ENCODE data around the gene PATL1. TPM values are rescaled to one million over a fixed set of nuclear protein-coding genes. Genes with fewer than 3 reads are reported as not detected.
"Not testable (repeated sequence)": the region's sequence is repeated elsewhere in the genome, so short reads cannot be mapped to it uniquely, and the experiment has no call there.

The PATL1 gene
- total and polyA plus RNA-seq, 2 experiments from 2014 or later, result 12.9 to 19.6 TPM

GRCh38 chr11:59703515-59703914, 34.7 kb upstream of the PATL1 start:
- not testable (repeated sequence) for H3K4me2 ChIP-seq; H3K36me3 ChIP-seq (ENCODE audit: insufficient read depth); H3K27ac ChIP-seq (ENCODE audit: low read depth); H3K27me3 Mint-ChIP-seq (ENCODE audit: insufficient read depth, low read depth, poor library complexity); H3K4me3 Mint-ChIP-seq; H3K79me2 ChIP-seq (replicated peaks; ENCODE audit: insufficient read depth); ATAC-seq; DNase-seq (ENCODE audit: low spot score); H3K4me1 Mint-ChIP-seq; H4K20me1 ChIP-seq (replicated peaks; ENCODE audit: insufficient read depth); H3K4me3 ChIP-seq; H3K9me2 ChIP-seq (ENCODE audit: insufficient read depth); H3K36me3 Mint-ChIP-seq (ENCODE audit: low read depth); H3K4me1 ChIP-seq (ENCODE audit: insufficient read depth); H3K27ac Mint-ChIP-seq; H2AFZ ChIP-seq; H3K27me3 ChIP-seq (ENCODE audit: insufficient read depth); H3F3A ChIP-seq (replicated peaks; ENCODE audit: low read depth)
- H3K9me3 Mint-ChIP-seq, result peaks cover 15% of the 10 kb centered on the region

GRCh38 chr11:59700157-59700556, 31.3 kb upstream of the PATL1 start:
- not testable (repeated sequence) for H3K27ac ChIP-seq (ENCODE audit: low read depth); H3K36me3 Mint-ChIP-seq (ENCODE audit: low read depth); H3K4me2 ChIP-seq; DNase-seq (ENCODE audit: low spot score); H3K36me3 ChIP-seq (ENCODE audit: insufficient read depth); H3K4me1 ChIP-seq (ENCODE audit: insufficient read depth); H3K9me2 ChIP-seq (ENCODE audit: insufficient read depth); H3K79me2 ChIP-seq (replicated peaks; ENCODE audit: insufficient read depth); H3K27ac Mint-ChIP-seq; H3K27me3 ChIP-seq (ENCODE audit: insufficient read depth); H3K27me3 Mint-ChIP-seq (ENCODE audit: insufficient read depth, low read depth, poor library complexity); H4K20me1 ChIP-seq (replicated peaks; ENCODE audit: insufficient read depth); ATAC-seq; H3K4me1 Mint-ChIP-seq; H2AFZ ChIP-seq; H3F3A ChIP-seq (replicated peaks; ENCODE audit: low read depth); H3K4me3 Mint-ChIP-seq; H3K4me3 ChIP-seq
- peaks cover 21% of the 10 kb centered on the region for H3K9me3 Mint-ChIP-seq

DNA sequence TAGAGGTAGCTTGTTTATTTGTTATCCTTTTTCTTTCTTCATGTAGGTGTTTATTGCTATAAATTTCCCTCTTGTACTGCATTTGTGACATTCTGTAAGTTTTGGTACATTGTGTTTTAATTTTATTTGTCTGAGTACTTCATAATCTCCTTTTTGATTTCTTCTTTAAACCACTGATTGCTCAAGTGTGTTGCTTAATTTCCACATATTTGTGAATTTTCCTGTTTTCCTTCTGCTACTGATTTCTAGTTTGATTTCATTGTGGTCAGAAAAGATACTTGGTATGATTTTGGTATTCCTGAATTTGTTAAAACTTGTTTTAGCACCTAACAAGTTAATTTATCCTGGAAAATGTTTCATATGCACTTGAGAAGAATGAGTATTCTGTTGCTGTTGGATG, 29.7 kb upstream of the PATL1 start:
- Histone ChIP-seq H3K9me2 (ENCODE audit: insufficient read depth) (no peaks in the 10 kb centered on the region), H3K4me2 (no peak overlapping the region), H3K4me1 (ENCODE audit: insufficient read depth) (no peaks in the 10 kb centered on the region), H2AFZ (no peak overlapping the region), H3K36me3 (ENCODE audit: insufficient read depth) (no peaks in the 10 kb centered on the region), H3K27me3 (ENCODE audit: insufficient read depth) (no peaks in the 10 kb centered on the region), H3K4me3 (no peak overlapping the region), H3K79me2 (replicated peaks; ENCODE audit: insufficient read depth) (no peaks in the 10 kb centered on the region), H3F3A (replicated peaks; ENCODE audit: low read depth) (no peaks in the 10 kb centered on the region), H3K27ac (ENCODE audit: low read depth) (no peak overlapping the region), H4K20me1 (replicated peaks; ENCODE audit: insufficient read depth) (no peaks in the 10 kb centered on the region)
- ATAC-seq (no peak), DNase-seq (ENCODE audit: low spot score) (no peak)
- Mint-ChIP-seq H3K36me3 (ENCODE audit: low read depth) (0 out of 3 replicates have a peak, but pooled peaks cover 5% of the 10 kb centered on the region), H3K4me3 (no peak overlapping the region), H3K9me3 (peaks cover 24% of the 10 kb centered on the region), H3K4me1 (no peaks in the 10 kb centered on the region), H3K27ac (no peak overlapping the region), H3K27me3 (ENCODE audit: insufficient read depth, low read depth, poor library complexity) (peaks cover 4% of the 10 kb centered on the region)
- TF ChIP-seq STAT1 (IDR thresholded peaks at IDR 0.05; ENCODE audit: unreplicated experiment), result no peak
- no peak for TF ChIP-seq CREB1 (CRISPR knock-in tag; IDR thresholded peaks at IDR 0.05; ENCODE audit: low read depth)

DNA sequence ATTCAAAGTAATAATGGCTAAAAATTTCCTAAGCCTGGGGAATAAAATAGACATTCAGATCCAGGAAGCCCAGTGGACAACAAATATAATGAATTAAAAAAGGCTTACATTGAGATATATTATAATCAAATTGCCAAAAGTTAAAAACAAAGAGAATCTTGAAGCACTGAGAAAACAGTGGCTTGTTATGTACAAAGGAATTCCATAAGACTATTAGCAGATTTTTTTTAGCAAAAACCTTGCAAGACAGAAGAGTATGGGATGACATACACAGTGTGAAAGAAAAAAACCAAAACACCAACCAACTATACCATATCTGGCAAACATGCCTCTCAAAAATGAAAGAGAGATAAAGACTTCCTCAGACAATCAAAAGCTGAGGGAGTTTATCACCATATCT, 24.1 kb upstream of the PATL1 start:
- H3K79me2 ChIP-seq (replicated peaks; ENCODE audit: insufficient read depth), result no peaks in the 10 kb centered on the region
- H3K4me3 Mint-ChIP-seq, result no peak overlapping the region
- H3F3A ChIP-seq (replicated peaks; ENCODE audit: low read depth), result no peaks in the 10 kb centered on the region
- H3K4me2 ChIP-seq, result no peak overlapping the region
- no peaks in the 10 kb centered on the region; the same call in 1 of the 2 replicates for H3K9me2 ChIP-seq (ENCODE audit: insufficient read depth)
- H4K20me1 ChIP-seq (replicated peaks; ENCODE audit: insufficient read depth), result no peaks in the 10 kb centered on the region
- H3K9me3 Mint-ChIP-seq, result peaks cover 16% of the 10 kb centered on the region
- no peak overlapping the region for H2AFZ ChIP-seq
- no peak for DNase-seq (ENCODE audit: low spot score)
- H3K27ac Mint-ChIP-seq, result no peak overlapping the region
- H3K27ac ChIP-seq (ENCODE audit: low read depth), result no peak overlapping the region
- no peak overlapping the region for H3K4me3 ChIP-seq
- H3K36me3 Mint-ChIP-seq (ENCODE audit: low read depth), result no peaks in the 10 kb centered on the region
- no peak for ATAC-seq
- no peaks in the 10 kb centered on the region for H3K4me1 Mint-ChIP-seq
- H3K27me3 ChIP-seq (ENCODE audit: insufficient read depth), result no peaks in the 10 kb centered on the region
- H3K36me3 ChIP-seq (ENCODE audit: insufficient read depth), result no peaks in the 10 kb centered on the region
- H3K4me1 ChIP-seq (ENCODE audit: insufficient read depth), result no peaks in the 10 kb centered on the region
- peaks cover 4% of the 10 kb centered on the region for H3K27me3 Mint-ChIP-seq (ENCODE audit: insufficient read depth, low read depth, poor library complexity)
- no peak for TF ChIP-seq STAT1 (IDR thresholded peaks at IDR 0.05; ENCODE audit: unreplicated experiment)
- TF ChIP-seq, protein P1, sequence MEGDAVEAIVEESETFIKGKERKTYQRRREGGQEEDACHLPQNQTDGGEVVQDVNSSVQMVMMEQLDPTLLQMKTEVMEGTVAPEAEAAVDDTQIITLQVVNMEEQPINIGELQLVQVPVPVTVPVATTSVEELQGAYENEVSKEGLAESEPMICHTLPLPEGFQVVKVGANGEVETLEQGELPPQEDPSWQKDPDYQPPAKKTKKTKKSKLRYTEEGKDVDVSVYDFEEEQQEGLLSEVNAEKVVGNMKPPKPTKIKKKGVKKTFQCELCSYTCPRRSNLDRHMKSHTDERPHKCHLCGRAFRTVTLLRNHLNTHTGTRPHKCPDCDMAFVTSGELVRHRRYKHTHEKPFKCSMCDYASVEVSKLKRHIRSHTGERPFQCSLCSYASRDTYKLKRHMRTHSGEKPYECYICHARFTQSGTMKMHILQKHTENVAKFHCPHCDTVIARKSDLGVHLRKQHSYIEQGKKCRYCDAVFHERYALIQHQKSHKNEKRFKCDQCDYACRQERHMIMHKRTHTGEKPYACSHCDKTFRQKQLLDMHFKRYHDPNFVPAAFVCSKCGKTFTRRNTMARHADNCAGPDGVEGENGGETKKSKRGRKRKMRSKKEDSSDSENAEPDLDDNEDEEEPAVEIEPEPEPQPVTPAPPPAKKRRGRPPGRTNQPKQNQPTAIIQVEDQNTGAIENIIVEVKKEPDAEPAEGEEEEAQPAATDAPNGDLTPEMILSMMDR (conservative IDR thresholded peaks at IDR 0.05; ENCODE audit: low read depth in 2 of 2), result no peak
- no peak for TF ChIP-seq REST (IDR thresholded peaks at IDR 0.05; ENCODE audit: unreplicated experiment)
- TF ChIP-seq ZNF331 (CRISPR knock-in tag; IDR thresholded peaks at IDR 0.05; ENCODE audit: low read depth), result no peak
- no peak for TF ChIP-seq CREB1 (CRISPR knock-in tag; IDR thresholded peaks at IDR 0.05; ENCODE audit: low read depth)
- TF ChIP-seq POLR2AphosphoS5 (IDR thresholded peaks at IDR 0.05; ENCODE audit: low read depth), result no peak
- TF ChIP-seq EZH2 (IDR thresholded peaks at IDR 0.05; ENCODE audit: low read depth, unreplicated experiment), result no peak
- no peak for TF ChIP-seq JUNB (IDR thresholded peaks at IDR 0.05; ENCODE audit: unreplicated experiment)
- no peak for TF ChIP-seq ZNF114 (CRISPR knock-in tag; IDR thresholded peaks at IDR 0.05)
- TF ChIP-seq NANOG (IDR thresholded peaks at IDR 0.05; ENCODE audit: borderline replicate concordance), result no peak
